Stimulated activated CD4-positive, alpha-beta T cell treated with anti-CD3 and anti-CD28 coated beads, Interleukin-4, amount 100 ng/mL, for 48 hours (primary cell): ENCODE results near the gene UCHL5.

ENCODE experiments used
- DNase-seq, 2 donors: peaks; one replicate each; pipeline ENCODE4 v3.0.0-alpha.2; 2020; ENCODE audit warnings: low read depth in 2 of 2

Gene UCHL5, protein sequence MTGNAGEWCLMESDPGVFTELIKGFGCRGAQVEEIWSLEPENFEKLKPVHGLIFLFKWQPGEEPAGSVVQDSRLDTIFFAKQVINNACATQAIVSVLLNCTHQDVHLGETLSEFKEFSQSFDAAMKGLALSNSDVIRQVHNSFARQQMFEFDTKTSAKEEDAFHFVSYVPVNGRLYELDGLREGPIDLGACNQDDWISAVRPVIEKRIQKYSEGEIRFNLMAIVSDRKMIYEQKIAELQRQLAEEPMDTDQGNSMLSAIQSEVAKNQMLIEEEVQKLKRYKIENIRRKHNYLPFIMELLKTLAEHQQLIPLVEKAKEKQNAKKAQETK

DNA sequence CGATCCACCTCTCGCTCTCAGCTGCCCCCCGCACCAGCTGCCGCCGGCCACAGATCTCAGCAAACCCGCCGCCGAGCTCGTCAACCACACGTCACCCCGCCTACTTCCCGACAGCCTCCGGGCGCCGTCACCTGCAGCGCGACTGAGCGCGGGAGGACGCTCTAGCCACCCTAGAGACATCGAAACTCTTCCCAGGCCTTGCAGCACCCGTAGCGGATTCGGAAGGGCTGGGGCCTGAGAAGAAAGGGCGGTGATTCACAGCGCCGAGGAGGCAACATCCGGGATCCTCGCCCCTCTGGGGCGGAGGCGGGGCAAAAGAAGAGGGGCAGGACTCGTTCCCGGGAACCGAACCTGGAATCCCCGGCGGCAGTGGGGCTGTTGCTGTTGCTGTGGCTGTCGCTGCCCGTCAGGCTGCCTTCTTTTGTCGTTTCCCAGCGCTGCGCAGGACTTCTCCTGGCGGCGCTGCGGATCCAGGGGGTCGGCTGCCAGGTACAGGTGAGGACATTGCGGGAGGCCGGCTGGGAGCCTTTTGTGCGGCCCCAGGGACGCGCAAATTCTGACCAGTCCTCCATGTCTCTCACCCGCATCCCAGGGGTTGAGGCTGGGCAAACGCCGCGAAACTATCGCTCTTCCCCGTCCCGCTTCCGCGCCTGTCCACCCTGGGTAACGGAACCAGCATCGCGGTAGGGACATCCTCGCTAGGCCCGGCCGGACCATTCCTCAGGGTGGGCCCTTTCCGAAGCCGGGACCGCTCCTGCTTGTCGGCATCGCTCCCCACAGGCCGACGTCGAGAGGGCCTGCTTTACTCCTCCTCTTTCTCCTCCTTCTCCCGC lies at the start of gene UCHL5, which contains the start of gene RO60:
Gene UCHL5, minus strand, starts transcription at position 79 of the 833 bp plus-strand sequence. CDS start 100 bp downstream, outside the sequence.
Gene RO60, plus strand, starts transcription at position 331 of the 833 bp plus-strand sequence. CDS start 9,443 bp downstream, outside the sequence.
- peak; percentile 84 to 93 for DNase-seq

DNA sequence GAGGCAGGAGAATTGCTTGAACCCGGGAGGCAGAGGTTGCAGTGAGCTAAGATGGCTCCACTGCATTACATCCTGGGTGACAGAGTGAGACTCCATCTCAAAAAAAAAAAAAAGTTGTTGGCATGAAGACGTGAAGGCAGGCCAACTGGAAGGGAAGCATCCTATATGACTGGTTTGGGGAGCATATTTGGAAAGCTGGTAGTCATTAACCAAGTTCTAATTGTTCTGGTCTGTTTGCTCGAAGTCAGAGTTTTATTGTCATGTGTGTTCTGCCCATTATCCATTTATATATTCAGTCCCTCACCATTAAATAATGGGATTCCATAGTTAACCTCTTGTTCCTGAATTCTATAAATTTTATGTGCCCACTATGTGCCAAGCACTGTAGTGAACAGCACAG lies 49.3 kb upstream of the UCHL5 start:
- no peak for DNase-seq

DNA sequence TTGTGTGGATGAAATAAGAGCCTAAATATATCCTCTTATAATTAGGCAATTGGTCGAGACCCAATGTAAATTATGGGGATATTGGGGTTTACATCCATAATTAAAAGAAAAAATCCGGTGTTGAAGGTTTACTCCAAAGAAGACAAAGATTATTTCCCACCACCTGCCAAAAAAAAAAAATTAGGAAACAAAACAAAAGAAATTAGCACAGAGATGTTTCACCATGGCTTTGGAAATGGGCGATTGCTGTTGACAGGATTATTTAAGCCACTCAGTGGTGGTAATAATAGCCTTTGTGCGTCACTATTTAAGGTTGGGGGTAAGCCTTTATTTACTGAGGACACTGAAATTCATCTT lies 46.6 kb upstream of the UCHL5 start:
- no peak for DNase-seq

DNA sequence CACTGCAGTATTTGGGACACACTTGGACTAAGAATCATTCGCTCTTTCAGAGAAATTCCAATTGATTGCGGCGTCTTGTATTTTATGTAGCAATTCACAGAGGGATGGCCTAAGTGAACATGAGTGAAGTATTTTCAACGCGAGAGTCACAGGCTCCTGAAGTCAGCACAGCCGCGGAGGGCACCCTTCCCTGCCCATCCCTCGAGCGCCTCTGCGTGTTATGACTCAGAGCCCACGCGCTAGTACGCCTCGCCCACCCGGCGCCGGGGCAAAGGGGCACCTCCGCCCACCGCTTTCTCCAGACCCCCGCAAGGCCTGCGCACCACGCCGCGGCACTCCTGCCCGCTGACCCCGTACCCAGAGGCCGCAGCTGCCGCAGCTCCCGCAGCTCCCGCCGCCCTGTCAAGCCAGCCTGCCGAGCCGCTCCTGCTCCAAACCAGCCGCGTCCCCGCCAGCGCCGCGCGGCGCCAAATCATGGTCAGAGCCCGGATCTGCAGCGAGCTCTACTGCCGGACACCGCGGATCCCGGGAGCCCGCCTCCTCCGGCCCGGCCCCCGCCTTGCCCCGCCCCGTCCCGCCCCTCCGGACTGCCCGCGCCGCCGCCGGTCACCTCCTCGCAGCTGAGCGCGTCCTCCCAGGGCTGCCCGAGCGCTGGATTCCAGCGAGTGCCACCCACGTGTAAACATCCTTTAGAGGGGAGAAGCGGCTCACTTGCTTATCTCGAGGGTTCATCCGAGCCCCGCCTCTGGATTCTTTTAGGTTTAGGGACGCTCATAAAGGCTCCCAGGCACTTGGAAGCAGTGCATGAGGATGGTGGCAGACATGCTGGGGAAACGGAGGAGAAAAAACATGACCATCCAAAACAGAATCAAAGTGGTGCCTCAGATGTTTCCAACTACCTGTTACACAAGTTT lies 46.0 kb upstream of the UCHL5 start, which contains the start of gene GLRX2:
Gene GLRX2, minus strand, starts transcription at position 508 of the 914 bp plus-strand sequence. Its CDS starts 32 bp downstream, at position 476.
- peak; percentile 29 to 59 for DNase-seq

DNA sequence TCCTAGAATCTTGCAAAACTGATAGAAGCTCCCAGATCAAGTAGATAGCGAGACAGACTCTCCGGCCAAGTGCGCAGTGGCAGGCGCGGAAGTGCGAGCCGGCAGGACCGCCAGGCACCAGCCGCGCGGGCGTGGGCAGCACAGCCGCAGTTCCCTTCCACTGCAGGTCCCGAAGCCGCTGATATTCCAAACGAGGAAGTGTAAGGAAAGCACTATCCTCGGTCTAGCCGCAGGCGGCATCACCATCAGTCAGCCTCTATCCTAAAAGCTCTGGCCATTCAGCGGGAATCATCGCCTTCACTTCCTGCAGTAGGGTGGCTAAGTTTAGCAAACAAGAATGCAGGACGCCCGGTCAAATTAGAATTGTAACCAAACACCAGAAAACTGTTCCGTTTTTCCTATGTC lies 45.3 kb upstream of the UCHL5 start:
- DNase-seq = peak in 1 of 2 donors; percentile 6

DNA sequence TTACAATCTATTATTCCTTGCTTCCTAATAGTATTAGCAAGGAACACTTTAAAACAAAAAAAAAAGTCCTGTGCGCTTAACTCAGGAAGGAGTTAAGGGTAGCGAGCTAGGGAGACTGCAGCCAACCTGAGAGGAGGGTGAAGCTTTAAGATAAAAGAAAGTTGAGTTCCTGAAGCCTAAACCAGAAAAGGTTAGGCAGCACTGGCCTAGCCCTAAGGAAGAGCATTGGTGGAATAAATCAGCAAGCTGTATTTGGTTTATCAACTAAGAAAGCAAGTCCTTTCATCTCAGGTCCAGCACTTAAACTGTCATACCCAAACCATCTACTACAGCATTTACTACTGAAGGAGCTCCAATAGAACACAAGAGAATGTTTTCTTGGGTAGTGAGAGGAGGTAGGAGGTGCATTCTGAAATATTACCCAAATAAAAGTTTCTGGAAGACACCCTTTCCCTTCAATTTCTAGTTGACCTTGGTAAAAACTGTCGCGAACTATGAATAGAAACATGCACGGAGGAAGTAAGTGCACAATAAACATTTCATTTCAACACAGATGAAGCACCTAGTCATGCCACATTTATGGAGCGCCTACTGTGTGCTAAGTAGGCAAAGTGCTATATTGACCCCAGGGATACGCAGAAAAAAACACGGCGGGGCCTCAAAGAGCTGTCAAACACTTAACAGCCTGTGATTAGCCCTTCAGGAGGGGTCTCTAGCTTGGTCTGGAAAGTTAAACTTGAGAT lies 44.8 kb upstream of the UCHL5 start:
- DNase-seq = no peak

DNA sequence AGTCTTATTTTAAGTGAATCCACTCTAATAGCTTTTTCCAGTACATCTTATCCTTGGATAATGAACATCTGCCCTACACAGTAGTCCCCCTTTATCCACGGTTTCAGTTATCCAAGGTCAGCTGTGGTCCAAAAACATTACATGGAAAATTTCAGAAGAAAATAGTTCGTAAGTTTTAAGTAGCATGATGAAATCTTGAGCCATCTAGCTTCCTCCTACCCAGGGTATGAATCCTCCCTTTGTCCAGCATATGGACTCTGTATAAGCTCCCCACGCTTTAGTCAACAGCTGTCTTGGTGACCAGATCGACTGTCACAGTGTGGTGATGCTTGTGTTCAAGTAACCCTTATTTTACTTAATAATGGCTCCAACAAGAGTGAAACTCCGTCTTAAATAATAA lies 43.5 kb upstream of the UCHL5 start:
- no peak for DNase-seq

DNA sequence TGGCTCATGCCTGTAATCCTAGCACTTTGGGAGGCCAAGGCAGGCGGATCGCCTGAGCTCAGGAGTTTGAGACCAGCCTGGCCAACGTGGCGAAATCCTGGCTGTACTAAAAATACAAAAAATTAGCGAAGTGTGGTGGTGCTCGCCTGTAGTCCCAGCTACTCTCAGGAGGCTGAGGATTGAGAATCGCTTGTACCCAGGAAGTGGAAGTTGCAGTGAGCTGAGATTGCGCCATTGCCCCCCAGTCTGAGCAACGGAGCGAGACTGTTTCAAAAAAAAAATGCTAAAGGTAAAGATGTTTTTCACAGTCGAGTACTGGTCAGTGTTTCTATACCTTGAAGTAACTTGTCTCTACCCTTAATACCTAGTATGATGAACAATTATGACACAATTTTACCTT lies 35.0 kb upstream of the UCHL5 start:
- DNase-seq = no peak

DNA sequence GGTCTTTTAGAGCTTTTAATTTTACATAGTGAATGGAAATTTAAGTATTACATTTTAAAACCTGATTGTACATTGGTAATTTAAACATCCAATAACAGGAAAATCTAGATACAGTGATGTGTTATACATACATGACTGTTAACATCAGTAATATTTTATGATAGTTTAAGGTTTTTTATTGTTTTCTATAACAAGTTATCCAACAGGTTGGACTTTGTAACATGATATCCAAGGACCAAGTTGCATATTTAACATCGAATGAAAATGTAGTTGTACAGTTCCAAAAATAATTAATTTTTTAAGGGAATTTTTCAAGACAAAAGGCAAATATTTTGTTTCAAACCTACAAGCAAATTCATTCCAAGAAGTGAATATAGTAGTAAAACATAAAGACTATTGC lies 31.7 kb upstream of the UCHL5 start:
- DNase-seq = no peak

DNA sequence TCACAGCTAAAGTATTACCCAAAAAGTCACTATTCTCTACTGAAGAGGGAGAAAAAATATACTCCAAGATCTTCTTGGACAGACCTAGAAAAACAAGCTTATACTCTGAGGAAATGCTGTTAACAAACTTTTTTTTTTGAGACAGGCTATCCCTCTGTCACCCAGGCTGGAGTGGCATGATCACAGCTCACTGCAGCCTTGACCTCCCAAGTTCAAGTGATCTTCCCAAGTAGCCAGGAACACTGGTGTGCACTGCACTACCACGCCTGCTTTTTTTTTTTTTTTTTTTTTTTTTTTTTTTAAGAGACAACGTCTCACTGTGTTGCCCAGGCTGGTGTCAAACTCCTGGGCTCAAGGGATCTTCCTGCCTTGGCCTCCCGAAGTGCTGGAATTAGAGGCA lies 28.7 kb upstream of the UCHL5 start:
- DNase-seq = no peak

DNA sequence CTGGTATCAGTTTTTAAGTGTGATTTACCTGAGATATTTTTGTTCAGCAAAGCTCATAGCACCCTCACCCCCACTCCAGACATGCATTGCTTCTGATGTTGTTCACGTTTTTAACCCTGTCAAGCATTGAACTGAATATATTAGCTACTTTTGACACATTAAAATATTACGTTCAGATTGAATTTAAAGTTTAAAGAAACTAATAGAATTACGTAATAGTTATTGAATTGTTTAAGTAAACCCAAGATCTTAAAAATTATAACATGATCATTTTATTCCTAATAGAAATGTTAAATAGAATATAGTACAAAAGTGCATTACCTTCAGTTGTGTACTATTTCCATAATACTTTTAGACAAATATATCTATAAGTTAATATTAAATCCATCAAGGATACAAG lies 27.2 kb upstream of the UCHL5 start:
- no peak for DNase-seq

DNA sequence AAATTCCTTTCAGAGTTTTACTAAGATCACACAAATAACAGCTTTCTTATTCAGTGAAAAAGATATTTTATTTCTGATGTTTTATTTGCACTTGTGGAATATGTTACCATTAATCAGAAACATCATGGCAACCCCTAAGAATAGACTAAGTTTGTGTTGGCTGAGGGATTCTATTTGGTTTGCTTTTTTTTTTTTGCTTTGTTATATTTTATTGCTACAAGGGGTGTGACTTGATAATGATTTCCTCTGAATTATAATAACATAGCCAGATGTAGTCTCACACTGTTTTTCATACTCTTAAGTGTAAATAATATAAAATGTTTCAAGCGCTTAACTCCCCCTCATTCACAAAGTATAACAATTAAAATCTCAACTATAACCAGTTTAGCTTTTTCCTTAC lies 26.1 kb upstream of the UCHL5 start:
- no peak for DNase-seq

DNA sequence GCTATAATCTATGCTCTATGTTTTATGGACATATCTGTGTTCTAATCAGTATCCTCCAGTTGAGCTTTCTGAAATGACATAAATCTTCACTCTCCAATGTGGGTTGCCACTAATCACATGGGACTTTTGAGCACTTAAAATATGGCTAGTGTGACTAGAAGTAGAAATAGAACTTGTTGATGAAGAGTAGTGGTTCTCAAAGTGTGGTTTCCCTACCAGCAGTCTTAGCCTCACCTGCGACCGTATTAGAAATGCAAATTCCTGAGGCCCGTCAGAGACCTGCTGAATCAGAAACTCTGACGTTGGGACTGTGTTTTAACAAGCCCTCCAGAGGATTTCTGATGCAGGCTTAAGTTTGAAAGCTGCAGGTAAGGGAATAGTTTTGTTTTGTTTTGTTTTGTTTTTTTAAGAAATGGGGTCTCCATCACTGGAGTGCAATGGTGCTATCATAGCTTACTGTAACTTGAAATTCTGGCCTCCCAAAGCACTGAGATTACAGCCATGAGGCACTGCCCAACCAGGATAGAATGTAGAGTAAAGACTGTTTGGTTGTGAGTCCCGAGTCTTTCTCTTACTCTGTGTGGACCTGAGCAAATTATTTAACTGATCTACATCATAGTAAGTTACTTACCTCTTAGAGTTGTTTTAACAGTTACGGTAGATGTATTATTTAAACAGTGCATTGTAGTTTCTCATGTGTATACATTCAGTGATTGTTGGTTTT lies 24.4 kb upstream of the UCHL5 start:
- DNase-seq = no peak

DNA sequence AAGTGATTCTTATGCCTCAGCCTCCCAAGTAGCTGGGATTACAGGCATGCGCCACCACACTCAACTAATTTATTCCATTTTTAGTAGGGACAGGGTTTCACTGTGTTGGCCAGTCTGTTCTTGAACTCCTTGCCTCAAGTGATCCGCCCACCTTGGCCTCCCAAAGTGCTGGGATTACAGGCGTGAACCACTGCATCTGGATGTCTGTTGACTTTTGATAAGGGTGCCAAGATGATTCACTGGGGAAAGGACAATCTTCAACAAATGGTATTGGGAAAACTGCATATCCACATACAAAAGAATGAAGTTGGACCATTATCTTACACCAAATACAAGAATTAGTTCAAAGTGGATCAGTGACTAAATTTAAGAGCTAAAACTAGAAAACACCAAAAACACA lies 20.0 kb upstream of the UCHL5 start:
- DNase-seq = no peak

DNA sequence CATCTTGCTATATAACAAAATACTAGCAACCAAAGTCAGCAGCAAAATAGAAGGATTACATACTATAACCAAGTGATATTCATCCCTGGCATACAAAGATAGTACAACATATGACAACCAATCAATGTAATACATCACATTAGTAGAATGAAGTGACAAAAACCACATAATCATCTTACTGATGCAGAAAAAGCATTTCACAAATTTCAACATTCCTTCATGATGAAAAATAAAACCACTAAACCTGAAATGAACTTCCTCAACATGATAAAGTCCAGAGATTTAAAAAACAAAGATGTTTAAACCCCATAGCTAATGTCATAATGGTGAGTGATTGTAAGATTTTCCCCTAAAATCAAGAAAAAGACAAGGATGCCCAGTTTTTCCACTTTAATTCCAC lies 18.8 kb upstream of the UCHL5 start:
- no peak for DNase-seq

DNA sequence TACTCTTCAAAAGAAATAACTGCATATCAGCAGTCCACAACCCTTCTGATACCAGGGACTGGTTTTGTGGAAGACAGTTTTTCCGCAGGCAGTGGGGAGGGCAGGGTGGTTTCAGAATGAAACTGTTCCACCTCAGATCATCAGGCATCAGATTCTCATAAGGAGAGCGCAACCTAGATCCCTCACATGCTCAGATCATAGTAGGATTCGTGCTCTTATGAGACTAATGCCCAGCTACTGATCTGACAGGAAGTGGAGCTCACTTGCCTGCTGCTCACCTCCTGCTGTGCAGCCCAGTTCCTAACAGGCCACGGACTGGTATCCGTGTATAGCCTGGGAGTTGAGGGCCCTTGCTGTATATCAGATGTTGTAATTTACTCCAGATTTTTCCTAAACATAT lies 11.8 kb upstream of the UCHL5 start:
- DNase-seq = peak in 1 of 2 donors; percentile 20

DNA sequence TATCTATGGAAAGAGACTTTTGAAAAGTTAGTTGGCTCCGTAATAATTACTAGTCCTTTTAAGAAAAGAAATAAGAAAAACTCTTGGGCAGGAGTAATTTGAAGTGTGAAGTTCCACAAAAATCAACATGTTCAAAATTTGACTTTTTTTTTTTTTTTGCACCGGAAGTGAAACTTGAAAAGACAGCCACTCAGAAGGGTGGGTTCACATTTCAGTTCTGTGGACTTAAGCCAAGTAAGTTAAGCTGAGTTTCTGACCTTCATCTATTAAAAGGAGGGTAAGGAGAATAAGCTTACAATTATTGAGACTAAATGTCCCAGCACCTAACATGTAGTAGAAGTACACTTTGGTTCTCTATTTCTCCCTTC lies 11.2 kb upstream of the UCHL5 start:
- DNase-seq = no peak

DNA sequence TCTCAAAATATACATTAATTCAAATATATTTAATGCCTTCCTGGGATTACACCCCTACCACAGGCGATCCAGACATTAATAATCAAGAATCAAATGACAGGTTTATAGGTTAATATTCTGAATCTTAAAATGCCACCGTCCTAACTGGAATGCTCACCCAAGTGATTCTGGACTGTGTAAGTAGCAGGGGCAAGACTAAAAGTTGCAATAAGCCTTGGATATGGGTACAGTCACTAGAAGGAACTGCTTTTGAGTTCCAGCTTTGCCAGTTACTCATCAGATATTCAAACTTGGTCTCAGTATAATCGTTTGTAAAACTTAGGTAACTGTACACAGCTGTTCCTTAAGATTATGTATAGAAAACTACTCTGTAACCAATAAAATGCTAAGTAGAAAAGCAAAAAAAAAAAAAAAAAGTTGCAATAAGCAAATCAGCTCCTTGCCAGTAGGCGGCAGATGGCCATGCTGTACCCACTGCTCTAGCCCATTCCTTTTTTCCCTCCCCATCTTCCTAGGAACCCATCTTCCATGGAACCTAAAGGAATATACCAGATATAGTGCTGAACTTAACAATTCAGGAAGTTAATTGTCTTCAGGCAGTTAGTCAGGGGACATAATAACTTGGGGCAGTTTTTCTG lies 10.7 kb upstream of the UCHL5 start:
- no peak for DNase-seq

DNA sequence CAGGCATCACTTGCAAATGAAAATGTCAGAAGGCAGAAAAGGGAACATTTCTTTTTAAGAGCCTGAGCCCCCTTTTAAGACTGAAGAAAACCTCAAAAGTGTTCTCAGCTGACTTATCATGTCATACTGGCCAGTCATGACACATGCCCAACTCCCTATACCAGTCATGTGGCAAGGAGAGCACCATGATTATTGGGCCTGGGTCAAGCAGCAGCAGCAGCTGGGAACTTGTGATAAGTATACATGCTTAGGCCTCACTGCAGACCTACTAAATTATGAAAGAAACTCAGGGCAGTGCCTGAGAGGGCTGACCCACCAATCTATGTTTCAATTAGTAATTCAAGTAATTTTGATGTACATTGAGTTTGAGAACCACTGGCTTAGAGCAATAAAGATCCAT lies 8.9 kb upstream of the UCHL5 start:
- DNase-seq = no peak

DNA sequence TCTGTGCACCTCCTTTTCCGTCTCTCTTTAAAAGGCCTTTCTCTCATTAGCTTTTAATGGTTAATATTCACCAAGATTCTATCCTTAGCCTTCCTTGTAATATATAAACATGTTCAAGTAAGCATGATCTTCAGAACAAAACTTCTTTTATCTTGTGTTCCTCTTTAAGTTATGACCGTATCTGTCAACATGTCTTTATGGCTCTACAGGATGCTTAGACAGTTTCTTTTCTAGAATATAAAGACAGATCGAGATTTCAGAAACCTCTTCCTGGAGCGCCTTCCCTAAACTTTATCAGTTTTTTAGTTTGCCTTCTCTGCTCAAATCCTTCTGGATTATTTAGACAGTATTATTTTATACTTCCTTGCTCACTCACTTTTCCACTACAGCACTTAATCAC lies 7.4 kb upstream of the UCHL5 start:
- no peak for DNase-seq
